Small intestine (tissue), 7 donors: Measurements from ENCODE around the gene ABCC1. TPM values are rescaled to one million over a fixed set of nuclear protein-coding genes. Genes with fewer than 3 reads are reported as not detected.
"Not testable (repeated sequence)": the region's sequence is repeated elsewhere in the genome, so short reads cannot be mapped to it uniquely, and the experiment has no call there.

ENCODE experiments used
- DNase-seq, 2 donors: peaks; one replicate each; pipeline versions ENCODE4 v3.0.0 to v3.0.0-alpha.2; 2013
- FAIRE-seq: peaks from 2 replicates; lab custom pipeline; 2012; peaks lifted over from hg19 to GRCh38; lab: Jason Lieb, UNC
- H3K27ac ChIP-seq, 3 donors: one replicate each; pipeline ENCODE4 v1.5.1; 2013; ENCODE audit warnings: low read length in 2 of 3, mild to moderate bottlenecking in 2 of 3, control low read depth in 1 of 3, inconsistent platforms in 1 of 3, low read depth in 1 of 3, moderate library complexity in 1 of 3
- H3K27me3 ChIP-seq, 3 donors: one replicate each; pipeline ENCODE4 v1.6.1; 2013; ENCODE audit warnings: low read length in 3 of 3, inconsistent platforms in 1 of 3; ENCODE audit not compliant: control insufficient read depth in 3 of 3, insufficient read depth in 3 of 3
- H3K36me3 ChIP-seq, 3 donors: one replicate each; pipeline ENCODE4 v1.6.1; 2013; ENCODE audit warnings: low read length in 3 of 3, inconsistent platforms in 1 of 3, low read depth in 1 of 3, mild to moderate bottlenecking in 1 of 3, moderate library complexity in 1 of 3; ENCODE audit not compliant: control insufficient read depth in 3 of 3, insufficient read depth in 2 of 3
- H3K4me1 ChIP-seq, 3 donors: one replicate each; pipeline ENCODE4 v1.6.1; 2013; ENCODE audit warnings: low read length in 2 of 3, inconsistent platforms in 1 of 3, low read depth in 1 of 3, mild to moderate bottlenecking in 1 of 3, moderate library complexity in 1 of 3; ENCODE audit not compliant: control insufficient read depth in 3 of 3, insufficient read depth in 2 of 3
- H3K4me3 ChIP-seq, 3 donors: one replicate each; pipeline ENCODE4 v1.5.1; 2013; ENCODE audit warnings: low read length in 3 of 3, control low read depth in 1 of 3, inconsistent platforms in 1 of 3, low read depth in 1 of 3, mild to moderate bottlenecking in 1 of 3, moderate library complexity in 1 of 3
- H3K9me3 ChIP-seq, 2 donors: one replicate each; pipeline ENCODE4 v1.6.1; 2013; ENCODE audit warnings: low read depth in 1 of 2, low read length in 1 of 2; ENCODE audit not compliant: control insufficient read depth in 2 of 2, insufficient read depth in 1 of 2
- WGBS, 3 donors: extraction: QIAGEN DNeasy Blood & Tissue Kit; methylation state at CpG; one replicate each; pipeline ENCODE4 v1.1.7; 2013; 5-methylcytosine and 5-hydroxymethylcytosine counted together
- polyA plus RNA-seq, 4 donors: library from polyadenylated mRNA; stranded (reverse) in 3 of 4; unstranded in 1 of 4; fragments of 200-250 nt in 3 of 4; fragments of 120-200 nt in 1 of 4; gene quantifications; one replicate each; pipeline versions ENCODE4 v1.2.1 to v1.2.3, GENCODE V29; 2013
- donor health status: healthy with polysubstance abuse.
- donor health status: control.
- donor health status: control.
- donor health status: Bipolar disorder and iron deficiency.
- donor health status: healthy.

ABCC1 gene
- polyA plus RNA-seq, 4 donors, result 0.54 to 12.4 (median 4.1) TPM

DNA sequence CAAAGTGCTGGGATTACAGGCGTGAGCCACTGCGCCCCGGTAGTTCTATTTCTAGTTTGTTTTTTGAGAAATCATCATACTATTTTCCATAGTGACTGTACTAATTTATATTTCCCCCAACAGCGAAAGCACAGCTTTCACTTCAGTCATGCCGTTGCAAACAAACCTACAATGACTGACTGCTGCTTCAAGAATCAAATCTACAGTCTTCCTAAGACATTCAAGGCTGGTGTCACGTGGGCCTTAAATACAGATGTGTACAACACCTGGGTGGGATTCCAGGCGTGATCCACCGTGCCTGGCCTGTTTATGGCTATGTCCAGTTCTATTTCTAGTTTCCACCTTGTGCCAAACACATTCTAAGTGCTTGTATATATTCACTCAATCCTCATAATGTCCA, 201.9 kb downstream of the ABCC1 start:
- H3K9me3 ChIP-seq, result no peaks in the 10 kb centered on the region
- no peak overlapping the region for H3K4me3 ChIP-seq
- no peaks in the 10 kb centered on the region for H3K27me3 ChIP-seq
- no peak overlapping the region for H3K27ac ChIP-seq
- DNase-seq, result no peak
- FAIRE-seq, result no peak
- H3K4me1 ChIP-seq, result peaks cover 0 to 2% (median 0%) of the 10 kb centered on the region in 3 donors
- WGBS, 3 donors, result 78 to 91% (median 85%) methylated on average over 8 of the region's 8 CpGs
- peaks cover 0 to 52% (median 4%) of the 10 kb centered on the region in 3 donors for H3K36me3 ChIP-seq

DNA sequence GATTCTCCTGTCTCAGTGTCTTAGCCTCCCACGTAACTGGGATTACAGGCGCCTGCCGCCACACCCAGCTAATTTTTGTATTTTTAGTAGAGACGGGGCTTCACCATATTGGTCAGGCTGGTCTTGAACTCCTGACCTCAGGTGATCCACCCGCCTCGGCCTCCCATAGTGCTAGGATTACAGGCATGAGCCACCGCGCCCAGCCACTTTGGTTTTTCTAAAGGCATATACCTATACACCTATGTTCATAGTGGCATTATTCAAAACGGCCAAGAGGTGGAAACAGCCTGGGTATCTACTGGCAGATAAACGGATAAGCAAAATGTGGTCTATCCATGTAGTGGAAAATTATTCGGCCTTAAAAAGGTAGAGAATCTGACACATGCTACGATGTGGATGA, 203.6 kb downstream of the ABCC1 start:
- H3K9me3 ChIP-seq, FAIRE-seq, H3K4me3 ChIP-seq, H3K27me3 ChIP-seq, H3K4me1 ChIP-seq, H3K27ac ChIP-seq, DNase-seq: not testable (repeated sequence)
- H3K36me3 ChIP-seq, result peaks cover 0 to 62% (median 9%) of the 10 kb centered on the region in 3 donors
- WGBS, 3 donors, result 92 to 95% (median 92%) methylated on average over 12 of the region's 12 CpGs

DNA sequence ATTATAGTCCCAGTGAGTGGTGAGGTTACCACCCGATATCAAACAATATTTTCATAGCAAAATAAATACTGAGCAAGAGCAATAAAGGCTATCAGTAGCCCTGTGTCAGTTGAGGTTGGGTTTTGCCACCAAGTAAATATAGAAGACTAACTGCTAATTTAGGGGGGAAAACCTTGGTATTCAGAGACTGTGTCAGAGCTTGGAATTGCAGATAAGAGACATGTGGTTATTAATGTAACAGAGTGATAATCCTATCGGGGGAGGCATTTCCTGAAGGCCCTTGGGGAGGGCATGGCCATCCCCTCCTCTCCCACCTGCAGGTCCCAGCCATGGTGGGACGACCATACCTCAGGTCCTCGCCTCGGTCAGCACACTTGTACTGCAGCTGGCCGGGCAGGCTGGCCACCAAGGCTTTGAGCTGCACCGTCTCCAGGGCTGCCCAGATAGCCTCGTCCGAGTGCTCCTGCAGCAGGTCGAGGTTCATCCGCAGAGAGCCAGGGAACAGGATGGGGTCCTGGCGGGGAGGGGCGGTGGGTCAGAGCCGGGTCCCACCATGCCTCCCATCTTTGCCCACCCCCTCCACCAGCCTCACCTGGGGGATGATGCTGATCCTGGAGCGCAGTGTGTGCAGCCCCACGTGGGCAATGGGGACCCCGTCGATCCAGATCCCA, 205.0 kb downstream of the ABCC1 start:
- DNase-seq (no peak), FAIRE-seq (no peak)
- no peak overlapping the region for H3K4me3 ChIP-seq
- peaks cover 0 to 16% of the 10 kb centered on the region in 2 donors for H3K9me3 ChIP-seq
- no peak overlapping the region for H3K27ac ChIP-seq
- H3K36me3 ChIP-seq, result peaks cover 0 to 62% (median 10%) of the 10 kb centered on the region in 3 donors
- peaks cover 0 to 2% (median 0%) of the 10 kb centered on the region in 3 donors for H3K4me1 ChIP-seq
- no peaks in the 10 kb centered on the region for H3K27me3 ChIP-seq
- WGBS, 3 donors, result 87 to 88% (median 88%) methylated on average over 17 to 18 of the region's 18 CpGs

DNA sequence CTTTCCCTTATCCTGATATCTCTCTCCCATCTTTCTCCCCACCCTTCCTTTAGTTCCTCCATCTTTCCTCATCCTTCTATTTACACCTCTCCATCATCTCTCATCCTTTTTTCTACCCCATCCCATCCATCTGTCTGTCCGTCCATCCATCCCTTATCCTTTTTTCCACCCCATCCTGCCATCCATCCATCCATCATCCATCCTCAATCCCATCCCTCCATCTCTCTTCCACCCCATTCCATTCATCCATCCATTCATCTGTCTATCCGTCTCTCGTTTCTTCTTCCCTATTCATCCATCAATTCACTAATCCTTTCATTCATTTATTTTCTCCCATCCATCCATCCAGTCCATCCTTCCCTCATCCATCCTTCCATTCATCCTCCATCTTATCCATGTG, 205.8 kb downstream of the ABCC1 start:
- no peak overlapping the region for H3K4me3 ChIP-seq
- no peak overlapping the region for H3K27ac ChIP-seq
- H3K27me3 ChIP-seq, result no peaks in the 10 kb centered on the region
- no peak for FAIRE-seq
- H3K9me3 ChIP-seq, result peaks cover 0 to 25% of the 10 kb centered on the region in 2 donors
- peaks cover 2 to 62% (median 11%) of the 10 kb centered on the region in 3 donors for H3K36me3 ChIP-seq
- DNase-seq, result no peak
- WGBS, 3 donors, result 89 to 92% (median 92%) methylated on average over 3 of the region's 3 CpGs
- H3K4me1 ChIP-seq, result no peaks in the 10 kb centered on the region

DNA sequence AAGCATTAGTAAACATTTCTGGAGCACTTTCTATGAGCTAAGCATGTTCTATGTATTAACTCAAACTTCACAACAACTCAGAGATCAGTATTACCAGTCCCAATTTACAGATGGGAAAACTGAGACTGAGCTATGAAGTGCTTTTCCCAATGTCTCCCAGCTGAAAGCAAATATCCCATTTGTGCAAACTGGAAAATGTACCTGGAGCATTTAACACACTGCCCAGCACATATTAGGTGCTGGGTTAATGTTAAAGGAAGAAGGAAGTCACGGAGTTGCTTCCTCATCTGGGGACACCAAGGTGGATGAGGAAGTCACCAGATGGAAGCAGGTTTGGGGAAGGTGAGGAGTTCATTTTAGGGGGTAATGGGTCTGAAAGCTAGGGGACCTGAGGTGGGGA, 207.8 kb downstream of the ABCC1 start:
- FAIRE-seq (no peak), DNase-seq (no peak)
- H3K27ac ChIP-seq, result no peak overlapping the region
- H3K9me3 ChIP-seq, result peaks cover 0 to 36% of the 10 kb centered on the region in 2 donors
- no peak overlapping the region for H3K4me3 ChIP-seq
- H3K4me1 ChIP-seq, result no peaks in the 10 kb centered on the region
- peaks cover 2 to 64% (median 11%) of the 10 kb centered on the region in 3 donors for H3K36me3 ChIP-seq
- H3K27me3 ChIP-seq, result no peaks in the 10 kb centered on the region
- 86 to 94% (median 86%) methylated on average over 1 of the region's 1 CpG for WGBS, 3 donors

DNA sequence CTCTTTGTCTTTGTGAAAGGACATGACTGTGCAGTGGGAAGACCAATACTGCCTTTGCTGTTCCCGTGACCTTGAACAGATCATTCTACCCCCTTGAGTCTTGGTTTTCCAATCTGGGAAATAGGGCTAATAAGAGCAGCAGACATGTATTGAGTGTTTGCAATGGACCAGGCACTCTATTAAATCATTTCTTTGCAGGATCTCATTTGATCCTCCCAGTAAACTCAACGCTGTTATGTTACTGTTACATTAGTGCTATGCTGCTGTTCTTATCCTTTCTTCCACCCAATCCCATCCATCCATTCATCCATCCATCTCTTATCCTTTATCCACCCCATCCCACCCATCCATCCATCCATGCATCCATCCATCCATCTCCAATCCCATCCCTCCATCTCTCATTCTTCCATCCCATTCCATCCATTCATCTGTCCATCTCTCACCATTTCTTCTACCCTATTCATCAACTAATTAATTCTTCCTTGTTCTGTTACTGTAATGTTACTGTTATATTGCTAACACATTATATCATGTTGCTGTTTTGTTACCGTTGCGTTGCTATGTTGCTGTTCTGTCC, 208.8 kb downstream of the ABCC1 start:
- Histone ChIP-seq H3K27me3 (no peaks in the 10 kb centered on the region), H3K36me3 (peaks cover 2 to 69% (median 11%) of the 10 kb centered on the region in 3 donors), H3K4me3 (no peak overlapping the region), H3K27ac (no peak overlapping the region), H3K9me3 (peaks cover 0 to 39% of the 10 kb centered on the region in 2 donors), H3K4me1 (no peaks in the 10 kb centered on the region)
- DNase-seq (no peak), FAIRE-seq (no peak)
- 94 to 99% (median 95%) methylated on average over 4 of the region's 4 CpGs for WGBS, 3 donors

DNA sequence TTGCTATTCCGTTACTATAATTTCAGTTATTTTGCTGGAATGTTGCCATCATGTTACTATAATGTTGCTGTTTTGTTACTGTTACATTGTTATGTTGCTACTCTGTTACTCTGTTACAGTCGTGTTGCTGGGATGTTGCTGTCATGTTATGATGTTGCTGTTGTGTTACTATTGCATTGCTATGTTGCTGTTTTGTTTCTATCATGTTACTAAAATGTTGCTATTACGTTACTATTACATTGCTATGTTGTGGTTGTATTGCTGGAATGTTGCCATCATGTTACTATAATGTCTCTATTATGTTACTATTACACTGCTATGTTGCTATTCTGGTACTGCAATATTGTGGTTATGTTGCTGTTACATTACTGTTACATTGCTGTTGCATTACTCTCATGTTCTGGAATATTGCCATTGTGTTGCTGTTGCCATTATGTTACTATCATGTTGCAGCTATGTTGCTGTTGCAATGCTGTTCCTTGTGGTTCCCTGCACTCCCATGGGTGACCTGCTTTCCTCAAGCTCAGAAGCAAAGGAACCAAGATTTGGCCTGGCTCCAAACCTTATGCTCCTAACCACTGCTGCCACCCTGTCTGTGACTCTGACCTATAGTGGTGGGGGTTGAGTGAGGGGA, 209.4 kb downstream of the ABCC1 start:
- DNase-seq (peak in 1 of 2 donors; percentile 36), FAIRE-seq (no peak)
- H3K4me1 ChIP-seq, result no peaks in the 10 kb centered on the region
- H3K27ac ChIP-seq, result no peak overlapping the region
- no peak overlapping the region for H3K4me3 ChIP-seq
- 83 to 93% (median 84%) methylated on average over 3 of the region's 3 CpGs for WGBS, 3 donors
- no peaks in the 10 kb centered on the region for H3K27me3 ChIP-seq
- peaks cover 2 to 69% (median 11%) of the 10 kb centered on the region in 3 donors for H3K36me3 ChIP-seq
- peaks cover 0 to 39% of the 10 kb centered on the region in 2 donors for H3K9me3 ChIP-seq

DNA sequence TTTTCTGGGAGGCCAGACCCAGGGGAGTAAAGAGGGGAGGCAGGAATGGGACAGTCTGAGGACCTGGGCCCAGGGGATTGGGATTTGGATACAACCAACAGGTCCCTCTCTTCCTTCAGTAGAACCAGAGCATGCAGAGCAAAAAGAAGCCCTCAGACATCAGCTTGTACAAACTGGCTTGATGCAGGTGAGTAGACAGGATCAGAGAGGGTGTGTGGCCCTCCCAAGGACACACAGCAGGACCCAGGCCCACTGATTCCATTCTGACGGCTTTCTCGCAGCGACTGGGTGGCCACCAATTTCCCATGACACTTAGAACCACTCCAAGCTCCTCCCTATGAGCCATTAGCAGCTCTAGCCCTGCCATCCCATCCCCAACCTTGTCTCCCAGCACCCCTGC, 210.2 kb downstream of the ABCC1 start:
- Histone ChIP-seq H3K27me3 (no peaks in the 10 kb centered on the region), H3K4me1 (no peaks in the 10 kb centered on the region), H3K27ac (no peak overlapping the region), H3K36me3 (peaks cover 2 to 66% (median 11%) of the 10 kb centered on the region in 3 donors), H3K4me3 (no peak overlapping the region), H3K9me3 (peaks cover 0 to 39% of the 10 kb centered on the region in 2 donors)
- WGBS, 3 donors, result 94 to 100% (median 98%) methylated on average over 1 to 3 of the region's 3 CpGs
- FAIRE-seq, result no peak
- DNase-seq, result no peak
